GM19455 (cell line): ENCODE data around the gene HSD11B2.

Experiments used
- ATAC-seq: cut with Tn5 transposase; IDR thresholded peaks from one replicate; pipeline ENCODE4 v1.9.1; 2021; ENCODE audit not compliant: unreplicated experiment

Gene HSD11B2

DNA sequence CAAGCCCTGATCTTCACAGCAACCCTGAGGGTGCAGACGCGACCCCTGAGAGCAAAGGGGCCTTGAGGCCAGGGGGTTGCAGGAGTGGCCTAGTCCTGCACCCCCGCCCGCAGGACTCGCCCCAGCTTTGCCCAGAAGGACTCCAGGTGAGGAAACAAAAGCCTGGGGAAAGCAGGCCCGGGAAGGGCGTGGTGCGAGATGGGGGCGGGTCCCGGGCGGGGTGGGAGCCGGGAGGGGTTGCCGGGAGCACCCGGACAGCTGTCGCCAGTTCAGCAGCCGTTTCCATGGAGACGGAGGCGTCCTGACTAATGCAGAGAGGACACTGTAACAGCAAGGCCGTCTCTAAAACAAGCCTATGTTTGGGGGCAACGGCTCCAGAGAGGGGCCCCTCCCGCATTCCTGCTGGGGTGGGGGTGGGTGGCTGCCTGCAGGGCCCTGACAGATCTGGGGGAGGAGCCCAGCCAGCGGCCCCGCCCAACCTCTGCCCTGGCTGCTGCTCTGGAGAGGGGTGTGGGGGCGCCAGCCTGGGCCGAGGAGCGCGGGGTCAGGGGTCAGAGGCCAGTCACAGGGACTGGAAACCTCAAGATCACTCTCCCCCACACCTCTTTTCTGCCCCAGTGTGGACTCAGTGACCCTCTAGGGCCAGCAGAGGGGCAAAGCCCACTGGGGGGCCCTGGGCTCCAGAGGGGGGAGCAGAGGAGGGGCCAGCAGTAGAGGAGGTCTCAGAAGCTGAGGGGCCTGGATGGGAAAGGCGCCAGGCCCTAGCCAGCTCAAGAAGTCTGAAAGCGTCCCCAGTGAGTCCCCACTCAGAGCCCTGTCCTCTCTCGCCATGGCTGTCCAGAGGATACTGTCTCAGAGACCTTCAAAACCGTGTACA is 34.5 kb upstream of the HSD11B2 start:
- no peak for ATAC-seq

DNA sequence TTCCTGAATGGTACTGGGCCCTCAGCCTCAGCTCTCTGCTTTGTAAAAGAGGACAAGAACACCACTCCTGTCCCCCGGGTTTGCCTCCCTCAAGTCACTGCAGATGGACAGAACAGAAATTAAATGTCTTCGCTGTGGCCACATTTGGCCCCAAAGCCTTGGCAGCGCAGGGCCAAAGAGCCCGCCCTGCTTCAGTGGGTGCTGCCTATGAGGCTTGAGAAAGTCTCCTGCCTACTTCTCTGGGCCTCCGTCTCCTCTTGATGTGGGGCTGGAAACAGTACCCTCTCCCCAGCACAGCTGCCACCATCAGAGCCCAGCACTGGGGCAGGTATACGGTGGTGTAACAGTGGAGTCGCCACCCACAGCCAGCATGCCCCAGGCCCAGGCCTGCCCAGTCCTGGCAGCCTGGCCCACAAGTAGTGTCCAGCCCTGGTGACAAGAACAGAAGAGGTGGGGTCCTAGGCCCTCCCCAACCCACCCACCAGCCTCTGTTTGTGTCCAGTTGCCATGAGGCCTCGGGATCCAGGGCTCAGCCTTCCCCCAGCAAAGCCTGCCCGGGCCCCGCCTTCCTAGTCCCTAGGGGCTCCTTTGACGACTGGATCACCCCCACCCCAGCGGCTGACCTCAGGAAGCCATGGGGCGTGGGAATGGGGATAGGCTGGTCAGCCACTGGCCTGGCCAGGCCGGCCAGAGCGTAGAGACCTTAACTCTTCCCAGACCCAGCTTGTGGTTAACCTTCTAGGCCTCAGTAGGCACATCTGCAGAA is 33.7 kb upstream of the HSD11B2 start:
- no peak for ATAC-seq

DNA sequence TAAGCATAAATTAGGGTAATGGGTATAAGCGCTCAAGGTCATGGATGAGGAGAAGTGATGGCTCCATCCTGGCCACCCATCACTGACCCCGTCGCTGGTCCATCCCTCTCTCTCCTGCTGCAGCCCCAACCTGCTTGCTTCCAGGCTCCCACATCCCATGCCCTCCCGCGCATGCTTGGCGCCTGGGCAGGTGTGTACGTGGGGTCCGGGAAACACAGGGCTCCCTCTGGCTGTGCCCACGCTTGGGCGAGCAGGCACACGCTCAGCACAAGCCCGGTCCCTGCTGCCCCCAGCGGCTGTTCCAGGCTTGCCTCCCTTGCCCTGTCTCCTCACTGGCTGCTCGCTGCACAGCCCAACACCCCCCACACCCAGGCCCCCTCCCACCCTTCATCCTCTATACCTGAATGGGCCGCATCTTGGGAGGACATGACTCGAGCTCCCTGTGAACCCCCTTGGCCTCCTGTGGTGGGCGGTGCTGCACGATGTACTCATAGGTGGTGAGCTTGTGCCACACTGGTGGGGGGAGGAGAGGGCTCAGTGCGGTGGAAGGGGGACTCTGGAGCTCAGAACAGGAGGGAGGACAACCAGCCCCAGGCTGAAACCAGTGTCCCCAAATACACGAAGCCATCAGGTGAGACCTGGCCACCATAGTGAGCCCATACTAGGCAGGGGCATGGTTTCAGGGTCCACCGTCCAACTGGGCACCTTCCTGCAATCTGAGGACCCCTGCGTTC is 32.9 kb upstream of the HSD11B2 start:
- no peak for ATAC-seq

DNA sequence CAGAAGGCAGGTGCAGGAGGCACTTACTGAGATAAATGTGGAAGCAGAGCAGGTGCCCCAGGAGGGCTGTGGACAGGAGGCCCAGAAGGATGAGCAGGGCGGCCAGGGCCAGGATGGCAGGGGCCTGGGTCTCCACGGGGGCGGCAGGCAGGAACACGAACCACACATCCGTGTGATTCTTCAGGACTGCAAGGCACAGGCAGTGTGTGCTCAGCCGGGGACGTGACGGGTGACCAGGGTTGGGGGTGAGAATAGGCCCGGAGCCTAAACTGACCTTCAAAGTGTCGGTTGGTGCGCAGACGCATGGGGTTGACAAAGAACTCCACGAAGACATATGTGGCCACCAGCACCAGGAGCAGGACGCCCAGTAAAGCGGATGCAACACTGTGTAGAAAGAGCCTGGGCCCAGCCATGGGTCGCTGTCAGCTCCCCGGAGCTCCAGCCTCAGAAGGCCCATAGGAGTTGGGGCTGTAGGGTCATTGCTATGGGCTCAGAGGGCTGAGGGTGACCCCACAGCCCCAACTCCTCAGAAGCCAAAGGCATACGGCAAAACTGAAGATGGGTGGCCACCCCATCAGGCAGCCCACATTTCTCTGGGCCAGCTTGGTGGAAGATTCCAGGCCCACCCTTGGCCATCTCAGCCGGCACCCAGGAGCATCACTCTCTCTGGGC is 32.2 kb upstream of the HSD11B2 start:
- ATAC-seq: no peak

DNA sequence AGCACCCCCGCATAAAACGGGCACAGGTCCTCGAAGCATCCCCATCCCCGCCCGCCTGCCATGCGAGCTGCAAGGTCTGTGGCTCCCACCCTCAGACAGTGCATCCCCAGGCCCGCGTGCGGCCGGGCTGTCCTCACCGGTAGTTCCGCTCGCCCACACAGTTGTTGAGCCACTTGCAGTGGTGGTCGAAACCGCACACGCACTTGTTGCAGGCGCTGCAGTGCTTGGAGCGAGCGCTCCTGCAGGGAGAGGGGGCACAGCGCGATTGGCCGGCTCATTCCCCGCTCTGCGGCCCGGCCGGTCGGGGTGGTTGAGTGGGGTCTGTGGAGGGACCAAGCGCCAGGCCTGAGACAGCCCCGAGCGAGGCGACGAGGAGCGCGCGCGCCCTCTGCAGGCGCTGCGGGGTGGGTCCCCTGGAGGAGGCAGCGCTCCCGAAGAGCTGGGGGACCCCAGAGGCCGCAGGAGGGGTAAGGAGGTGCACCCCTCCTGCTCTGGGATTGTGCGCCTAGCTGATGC is 31.6 kb upstream of the HSD11B2 start:
- ATAC-seq: no peak

DNA sequence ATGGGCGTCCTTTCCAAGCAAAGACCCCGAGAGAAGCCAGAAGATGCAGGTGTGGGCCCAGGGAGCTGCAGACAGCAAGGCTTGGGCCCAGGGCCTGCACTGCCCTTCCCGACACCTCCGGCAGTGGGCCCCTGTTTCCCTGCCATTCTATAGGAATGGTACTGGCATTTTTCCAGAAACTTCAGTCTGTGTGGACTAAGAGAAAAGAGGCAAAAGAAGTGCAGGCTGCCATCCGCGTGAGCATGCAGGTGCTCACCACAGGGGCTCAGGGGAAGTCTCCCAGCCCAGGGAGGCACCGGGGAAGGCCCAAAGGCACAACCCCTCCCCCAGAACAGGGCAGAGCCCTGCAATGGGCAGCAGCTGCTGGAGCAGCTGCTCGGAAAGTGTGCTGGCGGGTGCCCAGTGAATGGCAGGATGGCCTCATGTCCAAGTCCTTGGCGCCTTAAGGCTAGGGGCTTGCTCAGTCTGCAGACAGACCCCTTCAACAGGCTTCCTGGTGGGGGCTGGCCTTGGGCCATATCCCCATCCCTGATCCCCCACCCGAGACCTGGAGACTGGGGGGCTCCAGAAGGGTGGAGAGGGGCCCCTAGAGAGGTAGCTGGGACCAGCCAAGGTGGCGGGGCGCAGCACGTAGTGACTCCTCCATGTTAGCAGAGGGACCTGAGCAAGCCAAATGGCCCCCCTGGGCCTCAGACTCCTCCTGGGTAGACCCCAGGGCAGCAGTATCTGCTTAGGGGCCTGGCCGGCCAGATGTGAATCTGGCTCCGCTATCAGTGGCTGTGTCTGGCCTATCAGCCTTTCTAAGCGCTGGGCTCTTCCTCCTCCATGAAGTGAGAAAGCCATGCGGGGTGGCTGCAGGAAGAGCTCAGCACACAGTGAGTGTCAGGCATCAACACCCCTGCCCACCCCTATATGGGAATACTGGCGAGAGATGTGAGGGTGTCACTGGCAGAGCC is 30.9 kb upstream of the HSD11B2 start:
- no peak for ATAC-seq

DNA sequence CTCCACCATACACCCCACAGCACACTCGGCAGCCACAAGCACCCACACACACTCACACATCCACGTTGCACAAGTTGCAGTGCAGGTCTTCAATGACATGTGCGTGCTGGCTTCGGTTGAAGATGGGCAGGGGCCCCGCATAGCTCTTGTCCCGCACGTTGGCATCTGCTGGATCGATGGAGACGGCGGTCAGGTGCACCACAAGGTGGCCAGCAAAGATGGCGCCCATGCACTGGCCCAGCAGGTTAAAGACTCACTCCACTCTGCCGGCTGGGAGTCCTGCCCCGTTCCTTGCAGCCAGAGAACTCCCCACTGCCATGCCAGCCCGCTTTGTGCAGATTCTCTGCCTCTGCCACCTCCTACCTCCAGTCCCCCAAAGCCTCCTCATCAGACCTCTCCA is 30.0 kb upstream of the HSD11B2 start:
- no peak for ATAC-seq

DNA sequence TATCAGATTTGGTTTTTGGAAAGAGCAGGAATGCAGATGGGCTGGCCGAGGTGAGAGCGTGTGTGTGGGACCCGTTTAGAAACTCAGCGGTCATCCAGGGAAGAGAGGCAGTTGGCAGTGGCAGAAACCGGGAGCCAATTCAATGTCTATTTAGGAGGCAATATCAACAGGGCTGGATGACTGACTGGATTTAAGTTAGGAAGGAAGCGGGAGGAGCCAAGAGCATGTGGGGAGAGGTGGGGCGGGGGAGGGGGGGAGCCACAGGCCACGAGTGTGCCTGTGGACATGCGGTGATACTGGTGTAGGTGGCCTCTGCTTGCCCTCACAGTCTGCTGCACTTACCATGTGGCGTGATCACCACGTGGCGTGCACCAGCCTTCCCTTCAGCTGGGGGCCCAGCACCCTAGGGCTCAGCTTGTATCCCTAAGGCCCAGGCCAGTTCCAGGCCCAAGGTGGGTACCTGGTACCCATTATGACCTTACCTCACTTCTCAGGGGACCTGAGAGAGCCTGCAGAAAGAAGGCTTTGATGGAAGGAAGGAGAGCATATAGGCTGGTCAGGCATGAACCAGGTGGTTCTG is 26.9 kb upstream of the HSD11B2 start:
- no peak for ATAC-seq

DNA sequence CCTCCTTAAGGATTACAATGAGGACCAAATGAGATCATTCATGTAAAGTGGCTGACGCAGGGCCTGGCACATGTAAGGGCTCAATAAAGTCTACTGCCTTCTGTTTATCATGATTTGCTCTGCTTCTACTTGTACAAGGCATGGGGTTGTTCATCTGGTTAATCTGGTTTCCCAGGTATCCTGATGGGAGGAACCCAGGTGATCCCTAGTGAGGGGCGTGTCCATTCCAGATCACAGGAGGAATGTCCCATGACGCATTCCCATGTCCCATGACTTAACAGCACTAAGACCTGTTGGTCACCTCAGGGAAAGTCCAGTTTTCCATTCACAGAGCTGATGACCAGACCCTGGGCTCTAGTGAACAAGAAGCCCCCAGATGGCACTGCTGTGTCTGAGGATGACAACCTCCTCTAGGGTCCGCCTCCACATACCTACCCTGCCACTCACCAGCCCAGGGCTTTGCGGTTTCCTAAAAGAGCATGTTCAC is 26.1 kb upstream of the HSD11B2 start:
- no peak for ATAC-seq

DNA sequence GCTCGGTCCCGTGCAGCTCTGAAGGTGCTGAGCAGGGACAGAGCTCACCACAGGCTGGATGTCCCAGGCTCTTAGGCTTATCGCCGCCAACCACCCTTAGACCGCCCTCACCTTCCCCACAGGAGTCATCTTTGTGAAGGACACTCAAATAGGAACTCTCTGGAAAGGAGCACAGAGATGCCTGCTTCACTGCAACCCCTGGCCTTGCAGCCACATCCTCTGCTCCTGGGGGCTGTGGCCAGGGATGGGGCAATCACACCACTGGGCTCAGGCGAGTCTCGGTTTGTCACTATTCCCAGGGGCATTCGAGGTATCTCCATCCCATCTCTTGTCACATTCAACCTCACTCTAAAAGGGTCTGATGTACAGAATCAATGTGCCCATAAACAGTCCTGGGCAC is 25.6 kb upstream of the HSD11B2 start:
- ATAC-seq: no peak

DNA sequence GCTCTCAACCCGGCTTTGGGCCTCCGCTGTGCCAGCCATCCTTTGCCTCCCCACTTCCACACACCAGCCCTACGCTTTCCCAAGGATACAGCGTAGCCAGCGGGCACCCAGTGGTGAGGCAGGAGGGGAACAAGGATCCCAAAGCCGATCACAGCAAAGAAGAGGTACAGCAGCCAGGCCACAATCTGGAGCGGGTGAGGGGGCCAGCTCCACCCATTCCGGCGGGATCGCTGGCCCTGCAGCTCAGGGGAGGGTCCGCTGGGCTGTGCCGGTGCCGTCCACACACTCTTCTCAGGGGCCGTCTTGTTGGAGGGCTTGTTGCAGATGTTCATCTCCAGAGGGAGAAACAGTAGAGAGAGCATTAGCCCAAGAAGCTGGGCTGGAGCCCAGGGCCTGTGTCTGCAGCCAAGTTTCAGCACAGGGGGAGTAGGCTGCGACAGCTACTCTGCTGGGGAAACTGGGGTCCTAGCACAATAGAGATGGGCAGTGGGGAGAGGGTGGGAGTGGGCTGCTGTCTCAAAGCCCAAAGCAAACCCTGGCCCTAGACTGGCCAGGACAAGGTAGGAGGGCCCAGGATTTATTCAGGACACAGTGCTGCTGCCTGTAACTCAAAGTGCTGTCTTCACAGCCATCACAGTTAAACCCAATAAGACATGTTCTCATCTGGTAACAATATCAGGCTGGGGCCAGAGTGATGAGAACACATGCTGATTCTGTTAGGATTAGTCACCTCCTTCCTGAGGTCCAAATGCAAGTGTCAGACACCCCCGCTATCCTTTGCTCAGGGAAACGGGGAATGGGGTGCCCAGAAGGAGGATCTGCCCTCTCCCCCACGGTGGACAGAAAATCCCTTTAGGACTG is 24.6 kb upstream of the HSD11B2 start:
- ATAC-seq: no peak

DNA sequence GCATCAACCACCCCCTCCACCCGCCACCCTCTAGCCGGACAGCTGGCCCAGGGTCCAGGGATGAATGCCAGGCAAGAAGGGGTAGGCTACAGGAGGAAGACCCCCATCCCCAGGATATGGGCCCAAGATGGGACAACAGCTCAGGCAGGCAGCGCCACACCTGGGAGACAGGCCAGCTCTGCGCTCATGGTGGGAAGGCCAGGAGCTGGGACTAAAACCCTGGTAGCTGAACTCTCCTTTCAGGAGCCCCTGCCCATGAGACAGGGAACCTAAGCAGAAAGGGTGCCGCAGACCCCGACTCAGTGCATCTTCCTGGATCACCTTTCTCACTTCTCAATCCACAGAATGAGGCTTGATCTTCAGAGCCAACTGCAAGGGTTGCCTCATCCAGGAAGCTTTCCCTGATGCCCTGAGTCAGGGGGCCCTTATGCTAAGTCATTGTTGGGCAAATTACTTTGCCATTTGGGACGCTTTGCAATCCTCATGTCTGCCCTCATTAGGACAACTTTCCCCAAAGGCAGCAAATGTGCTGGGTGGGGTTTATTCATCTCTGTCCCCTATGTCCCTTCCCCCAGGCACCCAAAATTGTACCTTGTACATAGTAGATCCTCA is 23.6 kb upstream of the HSD11B2 start:
- no peak for ATAC-seq

DNA sequence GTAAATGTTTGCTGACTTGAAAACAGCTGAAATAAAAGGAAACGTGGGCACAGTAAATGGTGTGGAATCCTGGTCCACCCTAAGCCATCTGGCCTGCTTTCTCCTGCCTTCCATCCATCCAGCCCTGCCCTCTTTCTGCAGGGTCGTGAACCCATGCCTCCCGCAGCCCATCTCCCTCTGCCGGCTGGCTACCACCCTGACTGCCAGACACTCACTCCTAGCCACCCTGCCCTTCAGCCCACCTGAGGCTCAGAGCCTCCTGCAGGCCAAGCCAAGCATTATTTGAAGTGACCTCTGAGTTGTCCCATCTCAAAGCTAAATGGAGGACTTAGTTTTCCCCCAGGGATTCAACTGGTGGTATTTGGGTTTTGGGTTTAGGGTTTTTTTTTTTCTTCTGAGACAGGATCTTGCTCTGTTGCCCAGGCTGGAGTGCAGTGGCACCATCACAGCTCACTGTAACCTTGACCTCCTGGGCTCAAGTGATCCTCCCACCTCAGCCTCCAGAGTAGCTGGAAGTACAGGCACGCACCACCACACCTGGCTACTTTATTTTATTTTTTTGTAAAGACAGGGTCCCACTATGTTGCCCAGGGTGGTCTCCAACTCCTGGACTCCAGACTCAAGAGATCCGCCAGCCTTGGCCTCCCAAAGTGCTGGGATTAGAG is 23.0 kb upstream of the HSD11B2 start:
- ATAC-seq: no peak

DNA sequence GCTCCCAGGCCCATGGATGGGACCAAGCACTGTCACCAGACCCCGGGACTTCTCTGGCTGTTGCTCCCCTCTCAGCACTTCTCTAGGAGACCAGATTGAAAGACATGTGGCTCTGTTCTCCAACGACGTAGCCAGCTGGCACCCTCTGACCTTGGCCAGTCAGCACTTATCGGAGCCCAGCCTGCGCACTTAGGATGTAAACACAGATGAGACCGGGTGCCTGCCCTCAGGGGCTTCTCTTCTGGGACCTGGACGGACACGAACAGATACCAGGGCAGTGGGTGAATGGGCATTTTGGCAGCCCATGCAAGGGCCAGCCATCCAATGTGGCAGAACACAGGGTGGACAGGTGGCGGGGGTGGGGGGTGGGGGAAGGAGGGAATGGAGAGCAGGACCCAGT is 21.3 kb upstream of the HSD11B2 start:
- no peak for ATAC-seq

DNA sequence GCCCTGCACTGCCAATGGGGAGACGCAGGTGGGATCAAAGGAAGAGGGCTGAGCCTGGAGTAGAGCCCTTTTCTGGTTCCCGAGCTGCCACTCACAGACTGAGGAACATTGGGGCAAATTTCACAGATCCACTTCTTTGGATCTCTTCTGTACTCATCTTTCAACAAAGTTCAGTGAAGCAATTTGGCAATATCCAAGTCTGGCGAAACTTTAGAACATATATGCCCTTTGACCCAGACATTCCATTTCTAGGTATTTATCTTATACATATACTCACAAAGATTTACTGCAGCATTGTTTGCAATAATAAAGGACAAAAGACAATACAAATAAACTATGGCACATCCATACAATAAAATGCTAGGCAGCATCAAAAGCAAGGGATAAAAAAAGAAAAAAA is 19.6 kb upstream of the HSD11B2 start:
- ATAC-seq: no peak

DNA sequence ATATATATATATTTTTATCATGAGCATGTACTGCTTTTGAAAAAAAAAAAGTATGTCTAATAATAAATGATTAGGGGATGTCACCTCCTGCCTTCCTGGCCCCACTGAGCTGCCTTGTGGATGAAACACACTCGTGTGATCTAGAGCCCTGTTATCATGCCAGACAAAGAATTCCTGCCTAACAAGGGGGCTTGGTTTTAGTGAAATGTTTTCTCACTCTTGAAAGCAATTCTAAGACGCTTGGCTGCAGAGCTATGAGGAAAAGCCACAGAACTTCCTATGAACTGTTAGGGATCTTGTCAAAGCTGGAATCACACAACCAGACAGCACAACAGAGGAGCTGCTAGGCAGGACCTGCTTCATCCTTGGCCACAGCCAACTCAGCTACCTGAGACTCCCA is 18.6 kb upstream of the HSD11B2 start:
- no peak for ATAC-seq
